ENCODE measurements around the gene FSD1.

FSD1 gene
- 0.86 to 3.9 (median 1.9) reads per million in 3 donors for total RNA-seq

- H3K4me1 ChIP-seq (ENCODE audit: control insufficient read depth, insufficient read depth, low read length, poor library complexity, severe bottlenecking) = peaks cover 5% of the 10 kb centered on the region
- peak in 2 of 3 donors; percentile 21 to 25 for DNase-seq
- no peaks in the 10 kb centered on the region for H3K9me3 ChIP-seq (ENCODE audit: control insufficient read depth, low read length)
- H3K4me3 ChIP-seq (ENCODE audit: insufficient read depth, low read depth, low read length, poor library complexity, severe bottlenecking) = no peak within 1 kb of the TSS
- H3K27me3 ChIP-seq (replicated peaks; ENCODE audit: control insufficient read depth, insufficient read depth, low read length, poor library complexity, severe bottlenecking) = peaks cover 4% of the 10 kb centered on the region
- no peak within 1 kb of the TSS for H3K27ac ChIP-seq (ENCODE audit: insufficient read depth, low read length, poor library complexity, severe bottlenecking)
- H3K36me3 ChIP-seq (ENCODE audit: control insufficient read depth, insufficient read depth, low read length) = no peaks in the 10 kb centered on the region
Measured at GRCh38 chr19:4304538-4305256, at the start of gene FSD1. TSS of gene FSD1 (plus strand) at chr19:4304598. CDS start at chr19:4304747, 149 bp downstream.

DNA sequence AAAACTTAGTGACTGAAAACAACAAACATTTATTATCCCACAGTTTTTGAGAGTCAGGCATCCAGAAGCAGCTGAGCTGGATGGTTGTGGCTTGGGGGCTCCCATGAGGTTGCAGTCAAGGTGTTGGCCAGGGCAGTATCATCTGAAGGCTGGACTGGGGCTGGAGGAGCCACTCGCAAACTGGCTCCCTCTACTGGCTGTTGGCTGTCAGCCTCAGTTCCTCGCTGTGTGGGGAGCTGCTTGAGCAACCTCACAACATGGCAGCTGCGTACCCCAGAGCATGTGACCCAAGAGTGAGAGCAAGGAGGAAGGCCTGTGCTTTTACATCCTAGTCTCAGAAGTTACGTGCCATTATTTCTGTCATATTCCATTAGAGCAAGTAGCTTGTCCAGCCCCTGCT is 47.8 kb upstream of the FSD1 start:
- peaks cover 86% of the 10 kb centered on the region for H3K36me3 ChIP-seq (ENCODE audit: control insufficient read depth, insufficient read depth, low read length)
- no peaks in the 10 kb centered on the region for H3K27me3 ChIP-seq (replicated peaks; ENCODE audit: control insufficient read depth, insufficient read depth, low read length, poor library complexity, severe bottlenecking)
- H3K27ac ChIP-seq (ENCODE audit: insufficient read depth, low read length, poor library complexity, severe bottlenecking) = no peak overlapping the region
- H3K4me1 ChIP-seq (ENCODE audit: control insufficient read depth, insufficient read depth, low read length, poor library complexity, severe bottlenecking) = no peaks in the 10 kb centered on the region
- H3K4me3 ChIP-seq (ENCODE audit: insufficient read depth, low read depth, low read length, poor library complexity, severe bottlenecking) = no peak overlapping the region
- no peaks in the 10 kb centered on the region for H3K9me3 ChIP-seq (ENCODE audit: control insufficient read depth, low read length)
- DNase-seq = no peak

- Histone ChIP-seq H3K9me3 (ENCODE audit: control insufficient read depth, low read length) (no peaks in the 10 kb centered on the region), H3K4me3 (ENCODE audit: insufficient read depth, low read depth, low read length, poor library complexity, severe bottlenecking) (no peak overlapping the region), H3K36me3 (ENCODE audit: control insufficient read depth, insufficient read depth, low read length) (peaks cover 85% of the 10 kb centered on the region), H3K27me3 (replicated peaks; ENCODE audit: control insufficient read depth, insufficient read depth, low read length, poor library complexity, severe bottlenecking) (no peaks in the 10 kb centered on the region), H3K27ac (ENCODE audit: insufficient read depth, low read length, poor library complexity, severe bottlenecking) (no peak overlapping the region), H3K4me1 (ENCODE audit: control insufficient read depth, insufficient read depth, low read length, poor library complexity, severe bottlenecking) (no peaks in the 10 kb centered on the region)
- DNase-seq = no peak
Measured at GRCh38 chr19:4257025-4257424, 47.4 kb upstream of the FSD1 start.

DNA sequence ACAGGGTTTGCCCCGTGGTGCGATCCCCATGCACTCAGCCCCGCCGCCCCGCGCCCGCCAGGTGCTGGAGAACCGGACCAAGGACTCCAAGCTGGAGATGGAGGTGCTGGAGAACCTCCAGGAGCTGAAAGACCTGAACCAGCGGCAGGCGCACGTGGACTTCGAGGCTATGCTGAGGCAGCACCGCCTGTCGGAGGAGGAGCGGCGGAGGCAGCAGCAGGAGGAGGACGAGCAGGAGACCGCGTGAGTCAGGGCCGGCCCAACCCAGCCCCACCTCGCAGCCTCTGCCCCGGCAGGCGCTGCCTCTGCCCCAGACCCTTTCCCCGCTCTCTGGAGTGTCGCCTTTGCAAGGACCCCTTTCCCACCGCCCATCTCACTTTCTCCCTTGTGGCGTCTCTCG is 46.2 kb upstream of the FSD1 start:
- H3K27me3 ChIP-seq (replicated peaks; ENCODE audit: control insufficient read depth, insufficient read depth, low read length, poor library complexity, severe bottlenecking) = no peaks in the 10 kb centered on the region
- no peaks in the 10 kb centered on the region for H3K9me3 ChIP-seq (ENCODE audit: control insufficient read depth, low read length)
- H3K27ac ChIP-seq (ENCODE audit: insufficient read depth, low read length, poor library complexity, severe bottlenecking) = no peak overlapping the region
- H3K36me3 ChIP-seq (ENCODE audit: control insufficient read depth, insufficient read depth, low read length) = peaks cover 83% of the 10 kb centered on the region
- H3K4me1 ChIP-seq (ENCODE audit: control insufficient read depth, insufficient read depth, low read length, poor library complexity, severe bottlenecking) = no peaks in the 10 kb centered on the region
- DNase-seq = no peak
- no peak overlapping the region for H3K4me3 ChIP-seq (ENCODE audit: insufficient read depth, low read depth, low read length, poor library complexity, severe bottlenecking)

GRCh38 chr19:4260613-4261191 is 43.7 kb upstream of the FSD1 start:
- no peak overlapping the region for H3K4me3 ChIP-seq (ENCODE audit: insufficient read depth, low read depth, low read length, poor library complexity, severe bottlenecking)
- H3K4me1 ChIP-seq (ENCODE audit: control insufficient read depth, insufficient read depth, low read length, poor library complexity, severe bottlenecking) = no peaks in the 10 kb centered on the region
- no peak for DNase-seq
- peaks cover 65% of the 10 kb centered on the region for H3K36me3 ChIP-seq (ENCODE audit: control insufficient read depth, insufficient read depth, low read length)
- H3K27ac ChIP-seq (ENCODE audit: insufficient read depth, low read length, poor library complexity, severe bottlenecking) = no peak overlapping the region
- no peaks in the 10 kb centered on the region for H3K9me3 ChIP-seq (ENCODE audit: control insufficient read depth, low read length)
- H3K27me3 ChIP-seq (replicated peaks; ENCODE audit: control insufficient read depth, insufficient read depth, low read length, poor library complexity, severe bottlenecking) = no peaks in the 10 kb centered on the region

- H3K27ac ChIP-seq (ENCODE audit: insufficient read depth, low read length, poor library complexity, severe bottlenecking) = no peak overlapping the region
- DNase-seq = no peak
- H3K4me3 ChIP-seq (ENCODE audit: insufficient read depth, low read depth, low read length, poor library complexity, severe bottlenecking) = no peak overlapping the region
- peaks cover 64% of the 10 kb centered on the region for H3K36me3 ChIP-seq (ENCODE audit: control insufficient read depth, insufficient read depth, low read length)
- H3K4me1 ChIP-seq (ENCODE audit: control insufficient read depth, insufficient read depth, low read length, poor library complexity, severe bottlenecking) = no peaks in the 10 kb centered on the region
- no peaks in the 10 kb centered on the region for H3K9me3 ChIP-seq (ENCODE audit: control insufficient read depth, low read length)
- H3K27me3 ChIP-seq (replicated peaks; ENCODE audit: control insufficient read depth, insufficient read depth, low read length, poor library complexity, severe bottlenecking) = no peaks in the 10 kb centered on the region
Measured at GRCh38 chr19:4264812-4265211, 39.6 kb upstream of the FSD1 start.

- no peak for DNase-seq
- H3K4me1 ChIP-seq (ENCODE audit: control insufficient read depth, insufficient read depth, low read length, poor library complexity, severe bottlenecking) = no peaks in the 10 kb centered on the region
- H3K27ac ChIP-seq (ENCODE audit: insufficient read depth, low read length, poor library complexity, severe bottlenecking) = no peak overlapping the region
- no peaks in the 10 kb centered on the region for H3K9me3 ChIP-seq (ENCODE audit: control insufficient read depth, low read length)
- H3K27me3 ChIP-seq (replicated peaks; ENCODE audit: control insufficient read depth, insufficient read depth, low read length, poor library complexity, severe bottlenecking) = no peaks in the 10 kb centered on the region
- peaks cover 49% of the 10 kb centered on the region for H3K36me3 ChIP-seq (ENCODE audit: control insufficient read depth, insufficient read depth, low read length)
- no peak overlapping the region for H3K4me3 ChIP-seq (ENCODE audit: insufficient read depth, low read depth, low read length, poor library complexity, severe bottlenecking)
Measured at GRCh38 chr19:4266253-4267000, 38.0 kb upstream of the FSD1 start.

DNA sequence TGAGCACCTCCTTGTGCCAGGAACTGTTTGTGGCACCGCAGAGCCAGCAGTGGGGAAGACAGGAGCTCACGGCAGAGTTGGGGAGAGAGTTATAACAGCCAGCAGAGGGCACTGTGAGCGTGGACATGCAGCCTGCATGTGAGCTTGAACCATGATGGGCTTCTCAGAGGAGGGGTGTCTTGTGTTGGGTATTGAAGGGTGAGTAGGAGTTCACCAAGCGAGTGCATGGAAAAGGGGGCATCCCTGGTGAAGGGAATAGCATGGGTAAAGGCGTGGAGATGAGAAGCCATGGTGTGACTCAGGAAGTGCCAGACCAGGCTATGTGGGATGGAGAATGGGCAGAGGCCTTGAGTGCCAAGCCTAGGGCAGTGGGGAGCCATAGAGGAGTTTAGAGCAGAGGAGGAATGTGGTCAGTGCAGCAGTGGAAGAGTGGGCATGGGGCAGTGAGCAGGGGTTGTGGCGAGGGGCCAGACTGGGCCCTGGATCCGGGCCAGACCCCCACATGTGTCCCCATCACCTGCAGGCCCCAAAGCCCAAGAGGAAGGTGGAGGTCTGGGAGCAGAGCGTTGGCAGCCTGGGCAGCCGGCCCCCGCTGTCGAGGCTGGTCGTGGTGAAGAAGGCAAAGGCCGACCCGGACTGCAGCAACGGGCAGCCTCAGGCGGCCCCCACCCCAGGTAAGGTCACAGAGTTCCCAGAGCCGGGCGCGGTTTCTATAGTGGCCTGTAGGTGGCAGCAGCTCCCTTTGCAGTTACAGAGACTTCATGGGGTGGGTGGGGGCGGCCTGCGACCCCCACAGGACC is 37.1 kb upstream of the FSD1 start:
- peaks cover 42% of the 10 kb centered on the region for H3K36me3 ChIP-seq (ENCODE audit: control insufficient read depth, insufficient read depth, low read length)

DNA sequence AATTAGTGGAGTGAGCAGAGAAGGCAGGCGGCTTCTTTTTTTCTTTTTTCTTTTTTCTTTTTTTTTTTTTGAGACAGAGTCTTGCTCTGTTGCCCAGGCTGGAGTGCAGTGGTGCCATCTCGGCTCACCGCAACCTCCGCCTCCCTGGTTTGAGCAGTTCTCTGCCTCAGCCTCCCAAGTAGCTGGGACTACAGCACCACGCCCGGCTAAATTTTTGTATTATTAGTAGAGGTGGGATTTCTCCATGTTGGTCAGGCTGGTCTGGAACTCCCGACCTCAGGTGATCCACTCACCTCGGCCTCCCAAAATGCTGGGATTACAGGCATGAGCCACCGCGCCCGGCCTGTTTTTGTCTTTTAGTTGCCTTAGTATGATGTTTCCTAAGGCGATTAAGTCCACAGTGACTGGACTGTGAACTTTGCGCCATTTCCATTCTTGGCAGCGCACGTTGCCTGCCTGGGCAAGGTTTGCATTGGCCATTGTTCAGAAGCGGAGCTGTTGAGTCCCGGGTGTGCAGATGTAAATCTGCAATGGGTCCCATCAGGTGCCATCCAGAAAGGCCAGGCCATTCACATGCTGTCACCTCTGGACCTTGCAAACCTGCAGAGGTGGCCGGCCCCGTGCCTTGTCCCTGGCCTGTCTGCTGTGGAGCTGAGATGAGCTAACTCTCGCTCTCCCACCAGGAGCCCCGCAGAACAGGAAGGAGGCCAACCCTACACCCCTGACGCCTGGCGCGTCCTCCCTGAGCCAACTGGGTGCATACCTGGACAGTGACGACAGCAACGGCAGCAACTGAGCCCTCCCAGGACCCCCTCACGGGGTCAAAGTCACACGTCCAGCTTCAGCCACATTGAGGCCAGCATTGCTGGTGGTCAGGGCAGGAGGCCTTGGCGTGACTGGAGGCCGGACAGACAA is 36.2 kb upstream of the FSD1 start:
- DNase-seq = no peak
- no peak overlapping the region for H3K27ac ChIP-seq (ENCODE audit: insufficient read depth, low read length, poor library complexity, severe bottlenecking)
- H3K9me3 ChIP-seq (ENCODE audit: control insufficient read depth, low read length) = no peaks in the 10 kb centered on the region
- H3K27me3 ChIP-seq (replicated peaks; ENCODE audit: control insufficient read depth, insufficient read depth, low read length, poor library complexity, severe bottlenecking) = no peaks in the 10 kb centered on the region
- no peak overlapping the region for H3K4me3 ChIP-seq (ENCODE audit: insufficient read depth, low read depth, low read length, poor library complexity, severe bottlenecking)
- no peaks in the 10 kb centered on the region for H3K4me1 ChIP-seq (ENCODE audit: control insufficient read depth, insufficient read depth, low read length, poor library complexity, severe bottlenecking)
- H3K36me3 ChIP-seq (ENCODE audit: control insufficient read depth, insufficient read depth, low read length) = peaks cover 38% of the 10 kb centered on the region

More for the DNA sequence above, 37.1 kb upstream of the FSD1 start:
- Histone ChIP-seq H3K4me3 (ENCODE audit: insufficient read depth, low read depth, low read length, poor library complexity, severe bottlenecking) (no peak overlapping the region), H3K27ac (ENCODE audit: insufficient read depth, low read length, poor library complexity, severe bottlenecking) (no peak overlapping the region), H3K9me3 (ENCODE audit: control insufficient read depth, low read length) (no peaks in the 10 kb centered on the region), H3K27me3 (replicated peaks; ENCODE audit: control insufficient read depth, insufficient read depth, low read length, poor library complexity, severe bottlenecking) (no peaks in the 10 kb centered on the region), H3K4me1 (ENCODE audit: control insufficient read depth, insufficient read depth, low read length, poor library complexity, severe bottlenecking) (no peaks in the 10 kb centered on the region)
- DNase-seq = peak; percentile 15 to 43 (median 19)

Data from effector memory CD4-positive, alpha-beta T cell (primary cell).